K562 (cell line): ENCODE results near the gene ELK4. TPM values are rescaled to one million over a fixed set of nuclear protein-coding genes. Genes with fewer than 3 reads are reported as not detected.

Experiments
- ATAC-seq: fragments of 200-7000 bp; cut with Tn5 transposase; 3 replicates; pipeline ENCODE4 v1.9.1; 2020; ENCODE audit warnings: moderate library complexity
- BruUV-seq: library from RNA; stranded (reverse); fragments of 400-500 nt; replicated peaks from 2 replicates; lab custom pipeline; 2021; lab: Mats Ljungman, UMichigan
- CTCF ChIA-PET: fragments of 300-600 bp; formaldehyde crosslinking; extraction: SDS; loops from one replicate; lab custom pipeline; 2021; ENCODE audit warnings: low intra/inter-chr PET ratio; lab: Yijun Ruan, JAX
- POLR2A ChIA-PET: fragments of 300-600, 350-650 bp; sonication (Branson Sonifier 250); formaldehyde crosslinking; extraction: SDS; loops from one replicate; lab custom pipeline; 2021; ENCODE audit warnings: antibody characterized with exemption, inconsistent platforms; lab: Yijun Ruan, JAX
- DNase-seq, 4 experiments: peaks; one replicate each; pipeline versions ENCODE4 v3.0.0 to v3.0.0-alpha.2; 2011 to 2018; ENCODE audit warnings: low spot score in 3 of 4, mixed read lengths in 3 of 4; ENCODE audit errors: extremely low read depth in 1 of 4
- FAIRE-seq: peaks from 2 replicates; lab custom pipeline; 2011; peaks lifted over from hg19 to GRCh38; lab: Jason Lieb, UNC
- H2AFZ ChIP-seq: 2 replicates; pipeline ENCODE4 v1.6.0; 2011; ENCODE audit warnings: low read depth, low read length, control low read depth, inconsistent platforms
- H3K27ac ChIP-seq: fragments of 200-600 bp; 3 replicates; pipeline ENCODE4 v1.8.0; 2011; ENCODE audit warnings: low read depth, mild to moderate bottlenecking, control low read depth, inconsistent platforms, low read length, moderate library complexity, mixed read lengths; ENCODE audit errors: extremely low read depth
- H3K27me3 ChIP-seq, 2 experiments: fragments of 300-600 bp in 1 of 2; 2 replicates in 1 of 2; 3 replicates in 1 of 2; pipeline versions ENCODE4 v1.6.0 to v1.8.0; 2011; ENCODE audit warnings: inconsistent platforms in 2 of 2, low read length in 2 of 2, mild to moderate bottlenecking in 1 of 2, mixed read lengths in 1 of 2, moderate library complexity in 1 of 2; ENCODE audit not compliant: control insufficient read depth in 2 of 2, insufficient read depth in 2 of 2
- H3K36me3 ChIP-seq: fragments of 300-600 bp; 3 replicates; pipeline ENCODE4 v1.8.0; 2011; ENCODE audit warnings: mild to moderate bottlenecking, low read length, inconsistent platforms; ENCODE audit not compliant: control insufficient read depth, insufficient read depth
- H3K4me1 ChIP-seq, 2 experiments: fragments of 200-600 bp in 1 of 2; replicated peaks in 1 of 2; 2 replicates in 1 of 2; 3 replicates in 1 of 2; pipeline versions ENCODE4 v1.5.1 to v1.8.0; 2011; ENCODE audit warnings: inconsistent platforms in 2 of 2, low read length in 2 of 2, mild to moderate bottlenecking in 1 of 2, mixed read lengths in 1 of 2, moderate library complexity in 1 of 2; ENCODE audit not compliant: control insufficient read depth in 2 of 2, insufficient read depth in 2 of 2
- H3K4me2 ChIP-seq: 2 replicates; pipeline ENCODE4 v1.6.1; 2011; ENCODE audit warnings: low read length, control low read depth, inconsistent platforms, mixed read lengths; ENCODE audit not compliant: insufficient read depth
- H3K4me3 ChIP-seq: fragments of 200-600 bp; sonication (generic), shearing (Covaris generic); 2 replicates; pipeline ENCODE4 v1.5.1; 2016; ENCODE audit warnings: control low read depth, inconsistent platforms
- H3K79me2 ChIP-seq: fragments of 200-600 bp; 3 replicates; pipeline ENCODE4 v1.8.0; 2011; ENCODE audit warnings: low read length, inconsistent platforms; ENCODE audit not compliant: control insufficient read depth, insufficient read depth
- H3K9ac ChIP-seq, 2 experiments: 2 replicates each; pipeline versions ENCODE4 v1.6.0 to v1.6.1; 2011; ENCODE audit warnings: low read depth in 2 of 2, low read length in 2 of 2, control low read depth in 1 of 2, inconsistent platforms in 1 of 2, mild to moderate bottlenecking in 1 of 2, mixed read lengths in 1 of 2; ENCODE audit not compliant: insufficient read depth in 1 of 2
- H3K9me1 ChIP-seq: one replicate; pipeline ENCODE4 v1.6.0; 2011; ENCODE audit warnings: inconsistent platforms, mild to moderate bottlenecking, low read length, moderate library complexity; ENCODE audit not compliant: control insufficient read depth, insufficient read depth
- H3K9me3 ChIP-seq: replicated peaks from 2 replicates; pipeline ENCODE4 v1.5.1; 2011; ENCODE audit warnings: low read depth, low read length, inconsistent platforms; ENCODE audit not compliant: control insufficient read depth, insufficient read depth
- H4K20me1 ChIP-seq: replicated peaks from 2 replicates; pipeline ENCODE4 v1.6.1; 2011; ENCODE audit warnings: low read length, inconsistent platforms, mixed read lengths; ENCODE audit not compliant: control insufficient read depth, insufficient read depth
- CBFA2T3 ChIP-seq: fragments of 450-650 bp; IDR thresholded peaks from 2 replicates; pipeline ENCODE4 v1.6.1; 2017
- FOSL1 ChIP-seq: fragments of 200-800 bp; sonication (Bioruptor generic); conservative IDR thresholded peaks from 2 replicates; pipeline ENCODE4 v1.6.1; 2016; ENCODE audit warnings: missing genetic modification characterization, missing compliant biosample characterization
- FUS ChIP-seq: fragments of 200-400 bp; formaldehyde crosslinking; optimal IDR thresholded peaks from 2 replicates; pipeline ENCODE3; 2017; ENCODE audit warnings: low read depth, low read length
- HDAC3 ChIP-seq: fragments of 450-650 bp; IDR thresholded peaks from 2 replicates; pipeline ENCODE4 v1.6.1; 2018; ENCODE audit warnings: borderline replicate concordance, mild to moderate bottlenecking, moderate library complexity; ENCODE audit not compliant: partially characterized antibody
- ILK ChIP-seq: fragments of 450-650 bp; IDR thresholded peaks from 2 replicates; pipeline ENCODE4 v1.6.1; 2016; ENCODE audit warnings: missing genetic modification characterization, low read depth, mild to moderate bottlenecking, missing compliant biosample characterization, moderate library complexity, borderline replicate concordance
- NFXL1 ChIP-seq: fragments of 450-650 bp; formaldehyde crosslinking; IDR thresholded peaks from 2 replicates; pipeline ENCODE4 v1.4.0; 2021; ENCODE audit warnings: mild to moderate bottlenecking
- PHF21A ChIP-seq: fragments of 450-650 bp; IDR thresholded peaks from 2 replicates; pipeline ENCODE4 v1.6.1; 2017; ENCODE audit warnings: low read depth, borderline replicate concordance
- PRMT5 ChIP-seq: sonication (generic); formaldehyde crosslinking; IDR thresholded peaks from 2 replicates; pipeline ENCODE4 v1.5.0; 2020; ENCODE audit warnings: missing genetic modification reagents
- RBM15 ChIP-seq: fragments of 200-400 bp; formaldehyde crosslinking; IDR thresholded peaks from 2 replicates; pipeline ENCODE4 v1.6.1; 2018; ENCODE audit warnings: mild to moderate bottlenecking, low read length, moderate library complexity; ENCODE audit not compliant: insufficient read depth
- RFX1 ChIP-seq: fragments of 450-650 bp; IDR thresholded peaks from 2 replicates; pipeline ENCODE4 v1.6.1; 2016; ENCODE audit warnings: mild to moderate bottlenecking, moderate library complexity
- SRSF1 ChIP-seq: fragments of 200-400 bp; formaldehyde crosslinking; IDR thresholded peaks from 2 replicates; pipeline ENCODE4 v1.6.1; 2017; ENCODE audit warnings: mild to moderate bottlenecking, low read depth, low read length, moderate library complexity
- STAG1 ChIP-seq: sonication (generic); formaldehyde crosslinking; IDR thresholded peaks from 2 replicates; pipeline ENCODE4 v1.5.0; 2020; ENCODE audit warnings: missing genetic modification reagents, borderline replicate concordance
- ZBTB33 ChIP-seq: sonication (generic); formaldehyde crosslinking; IDR thresholded peaks from 2 replicates; pipeline ENCODE4 v1.8.1; 2023; ENCODE audit warnings: mild to moderate bottlenecking, missing genetic modification reagents
- ZNF165 ChIP-seq: fragments of 250-450 bp; sonication (Bioruptor Pico); IDR thresholded peaks from 2 replicates; pipeline ENCODE4 v1.4.0; 2020; ENCODE audit warnings: borderline replicate concordance
- ZNF780A ChIP-seq: fragments of 250-450 bp; sonication (Bioruptor Pico); IDR thresholded peaks from 2 replicates; pipeline ENCODE4 v1.5.0; 2021; ENCODE audit warnings: mild to moderate bottlenecking
- ZSCAN29 ChIP-seq: fragments of 450-650 bp; IDR thresholded peaks from 2 replicates; pipeline ENCODE4 v1.6.1; 2017
- WGBS: fragments of 100-300 bp; shearing (Covaris generic); methylation state at CpG from one replicate; pipeline ENCODE4 v1.1.6; 2016; ENCODE audit warnings: low coverage, mixed read lengths; ENCODE audit not compliant: insufficient coverage; ENCODE audit errors: missing lambda C conversion rate; 5-methylcytosine and 5-hydroxymethylcytosine counted together
- in situ Hi-C: fragments of 300-500 bp; cut with MboI; formaldehyde crosslinking; loops from 4 replicates; pipeline ENCODE4 v1.15.0; 2018; ENCODE audit warnings: inconsistent platforms, mixed read lengths
- intact Hi-C: fragments of 100-400 bp; cut with micrococcal nuclease; formaldehyde crosslinking; loops from 2 replicates; pipeline ENCODE4 v1.14.2; 2022
- polyA plus RNA-seq, 8 experiments: library from polyadenylated mRNA; depleted of rRNA in 4 of 8; stranded (reverse) in 5 of 8; unstranded in 3 of 8; fragments of >200 nt; fragmentation: Nextera tagmentation in 2 of 8; fragmentation: Illumina TruSeq in 1 of 8; extraction: Ambion mirVana in 2 of 8; extraction: Trizol in 1 of 8; gene quantifications; 2 replicates each; pipeline versions ENCODE4 v1.2.1 to v1.2.3, GENCODE V29; 2011 to 2014; ENCODE audit warnings: inconsistent platforms in 1 of 8, missing spikeins in 1 of 8
- total RNA-seq, 7 experiments: library from RNA; depleted of rRNA in 6 of 7; stranded (reverse); fragments of >200 nt in 6 of 7; fragmentation: Illumina TruSeq in 2 of 7; extraction: Trizol in 2 of 7; gene quantifications; 2 replicates each; pipeline versions ENCODE4 v1.2.1 to v1.2.3, GENCODE V29; 2011 to 2021; ENCODE audit warnings: low replicate concordance in 1 of 7

ELK4 gene
- total and polyA plus RNA-seq, 9 of the 15 experiments (the other 6 are each of a cell fraction or from before 2014, with no cell fraction given): 2.0 to 21.7 (median 9.2) TPM

GRCh38 chr1:205570796-205571537 lies 60.8 kb downstream of the ELK4 start:
- in situ Hi-C loops: no loop called here
- DNase-seq: no peak
- TF ChIP-seq RFX1 (no peak), FOSL1 (0 out of 2 replicates have a peak, but pooled peaks have one; percentile 18), ILK (tag) (no peak), CBFA2T3 (peak; percentile 27)
- TF ChIP-seq, all 486 proteins: peak for 2
- peaks cover 40 to 60% of the 10 kb centered on the region in 2 experiments for H3K27me3 ChIP-seq
- no peaks in the 10 kb centered on the region for H3K9me3 ChIP-seq
- no peak overlapping the region for H3K4me3 ChIP-seq
- H3K4me1 ChIP-seq: peaks cover 0 to 7% of the 10 kb centered on the region in 2 experiments; a peak in 2 of 5 replicates
- ChIA-PET CTCF (no interaction called here), POLR2A (no interaction called here)
- no peaks in the 10 kb centered on the region for H3K79me2 ChIP-seq
- no peak overlapping the region for H3K4me2 ChIP-seq
- FAIRE-seq: peak; percentile 63
- no peaks in the 10 kb centered on the region for H3K9me1 ChIP-seq
- no peak overlapping the region for H3K9ac ChIP-seq
- H3K27ac ChIP-seq: no peak overlapping the region
- ATAC-seq: no peak
- H3K36me3 ChIP-seq: no peaks in the 10 kb centered on the region
- WGBS: 3% methylated on average over 2 of the region's 2 CpGs
- H2AFZ ChIP-seq: no peak overlapping the region
- peaks cover 19% of the 10 kb centered on the region; the same call in 1 of the 2 replicates for H4K20me1 ChIP-seq
- intact Hi-C loops: no loop called here
- no TSS peak for BruUV-seq

DNA sequence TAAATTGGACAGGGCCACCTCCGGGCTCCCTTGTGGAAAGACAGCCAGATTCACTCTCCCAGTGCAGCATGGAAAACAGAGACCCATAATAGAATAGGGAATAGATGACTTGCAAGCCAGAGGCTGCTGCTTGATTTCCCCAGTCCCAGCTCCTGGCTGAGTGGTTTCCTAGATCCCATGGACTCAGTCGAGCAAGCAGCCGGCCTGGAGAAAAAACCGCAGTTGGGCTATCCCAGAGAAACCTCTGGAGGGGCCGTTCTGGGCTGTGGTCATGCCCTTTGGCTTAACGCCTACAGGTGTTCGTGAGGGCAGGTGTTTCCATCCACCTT lies 61.7 kb downstream of the ELK4 start:
- H2AFZ ChIP-seq: no peak overlapping the region
- no peaks in the 10 kb centered on the region for H3K9me3 ChIP-seq
- no peak for DNase-seq
- in situ Hi-C loops (no loop called here), intact Hi-C loops (no loop called here)
- peaks cover 0 to 7% of the 10 kb centered on the region in 2 experiments; a peak in 2 of 5 replicates for H3K4me1 ChIP-seq
- no TSS peak for BruUV-seq
- H3K9ac ChIP-seq: no peak overlapping the region
- ChIA-PET CTCF (no interaction called here), POLR2A (interaction anchor here (0.6 kb wide), 1 partner anchor 542 kb away, joined by 4 read pairs; no protein-coding TSS in a partner anchor)
- no peak for FAIRE-seq
- H3K27ac ChIP-seq: no peak overlapping the region
- H3K36me3 ChIP-seq: no peaks in the 10 kb centered on the region
- H3K79me2 ChIP-seq: no peaks in the 10 kb centered on the region
- 3% methylated on average over 7 of the region's 7 CpGs for WGBS
- peaks cover 40 to 56% of the 10 kb centered on the region in 2 experiments for H3K27me3 ChIP-seq
- no peak for ATAC-seq
- no peaks in the 10 kb centered on the region for H3K9me1 ChIP-seq
- H3K4me3 ChIP-seq: no peak overlapping the region
- peaks cover 13% of the 10 kb centered on the region; the same call in 1 of the 2 replicates for H4K20me1 ChIP-seq
- H3K4me2 ChIP-seq: no peak overlapping the region
- TF ChIP-seq ZSCAN29: no peak
- TF ChIP-seq RBM15: no peak
- no peak for TF ChIP-seq STAG1 (CRISPR knock-in tag)
- no peak for TF ChIP-seq PHF21A
- no peak for TF ChIP-seq SRSF1
- no peak for TF ChIP-seq ZBTB33
- TF ChIP-seq HDAC3: no peak
- no peak for TF ChIP-seq ZNF165 (CRISPR knock-in tag)
- no peak for TF ChIP-seq ZNF780A
- TF ChIP-seq NFXL1 (CRISPR knock-in tag): no peak
- TF ChIP-seq FUS: no peak
- no peak for TF ChIP-seq PRMT5
